ENCODE results near the gene ABCE1.

The ABCE1 gene

DNA sequence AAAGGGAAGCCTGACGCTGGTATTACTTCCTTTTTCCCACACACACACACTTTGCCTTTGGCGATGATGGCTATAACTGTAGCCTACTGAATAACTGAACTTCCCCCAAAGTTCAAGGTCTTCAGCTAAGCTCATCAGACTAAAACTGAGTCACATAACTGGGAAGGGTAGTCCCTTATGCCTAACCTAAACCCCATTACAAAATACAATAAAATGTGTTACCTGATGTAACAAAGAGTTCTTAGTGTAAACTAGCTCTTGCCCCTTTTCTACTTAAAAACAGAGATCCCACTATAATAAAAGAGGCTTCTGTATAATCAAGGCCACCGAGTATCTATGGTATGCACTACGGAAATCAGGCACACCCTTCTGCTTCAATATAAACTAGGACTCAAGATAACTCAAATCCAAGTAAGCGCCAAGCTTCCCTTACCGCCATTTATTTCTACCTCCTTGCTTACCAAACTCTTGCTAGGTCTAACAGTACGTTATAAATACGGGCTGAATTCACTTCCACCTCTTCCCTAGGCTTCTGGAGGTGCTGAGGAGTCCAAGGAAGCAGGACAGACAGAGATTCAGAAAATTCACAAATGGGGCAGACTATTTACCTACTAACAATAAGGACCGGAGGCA lies 79.9 kb downstream of the ABCE1 start:
- no peak for DNase-seq

DNA sequence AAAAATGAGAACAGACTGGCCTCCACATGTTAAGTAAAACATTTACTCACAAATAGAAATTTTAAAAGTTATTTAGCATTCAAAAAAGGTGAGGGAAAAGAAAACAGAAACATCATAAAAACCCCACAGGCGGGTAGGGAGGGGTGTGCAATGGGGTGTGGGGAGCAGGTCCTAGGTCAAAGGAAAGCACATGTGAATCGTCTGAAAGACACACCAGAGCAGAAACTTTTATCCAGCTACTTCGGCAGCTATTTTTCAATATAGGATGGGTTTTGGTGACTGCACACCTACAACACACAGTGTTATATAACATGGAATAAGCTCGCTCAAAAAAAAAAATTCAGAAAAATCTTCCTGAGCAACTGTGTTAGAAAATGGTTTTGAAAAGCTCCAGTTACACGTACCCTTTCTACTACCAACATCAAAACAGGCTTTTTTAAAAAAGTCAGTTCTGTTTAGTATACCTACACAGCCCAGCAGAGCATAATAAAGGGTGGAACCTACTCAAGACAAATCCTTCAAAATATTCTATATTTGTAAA lies 80.7 kb downstream of the ABCE1 start:
- DNase-seq, result peak; percentile 17

Measured in activated naive CD4-positive, alpha-beta T cell treated with Interleukin-2 at 50 U/mL for 16 hours (primary cell).